ENCODE results near the gene PDE6C.

The PDE6C gene

GRCh38 chr10:93666030-93666429 lies 53.7 kb downstream of the PDE6C start:
- Histone ChIP-seq H3K27me3 (replicated peaks) (no peaks in the 10 kb centered on the region), H3K27ac (no peak overlapping the region), H3K4me3 (ENCODE audit: low read depth, low read length) (no peak overlapping the region), H3K36me3 (replicated peaks) (peaks cover 20% of the 10 kb centered on the region)
- in situ Hi-C loops (cut with HindIII; ENCODE audit: low pct_ligation_motif_present, low sequenced_read_pairs): no loop called here
- no peak for TF ChIP-seq CTCF (IDR thresholded peaks at IDR 0.05; ENCODE audit: low read depth, low read length, missing control alignments)
- no peak for DNase-seq

GRCh38 chr10:93667795-93668194 lies 55.5 kb downstream of the PDE6C start:
- Histone ChIP-seq H3K4me3 (ENCODE audit: low read depth, low read length) (no peak overlapping the region), H3K27ac (no peak overlapping the region), H3K36me3 (replicated peaks) (peaks cover 20% of the 10 kb centered on the region), H3K27me3 (replicated peaks) (no peaks in the 10 kb centered on the region)
- DNase-seq: no peak
- TF ChIP-seq CTCF (IDR thresholded peaks at IDR 0.05; ENCODE audit: low read depth, low read length, missing control alignments): no peak
- in situ Hi-C loops (cut with HindIII; ENCODE audit: low pct_ligation_motif_present, low sequenced_read_pairs): no loop called here

GRCh38 chr10:93670372-93670771 lies 58.0 kb downstream of the PDE6C start:
- Histone ChIP-seq H3K27me3 (replicated peaks) (no peaks in the 10 kb centered on the region), H3K4me3 (ENCODE audit: low read depth, low read length) (no peak overlapping the region)
- no peak for DNase-seq

GRCh38 chr10:93671042-93671441 lies 58.7 kb downstream of the PDE6C start:
- in situ Hi-C loops (cut with HindIII; ENCODE audit: low pct_ligation_motif_present, low sequenced_read_pairs): no loop called here
- H3K4me3 ChIP-seq (ENCODE audit: low read depth, low read length): no peak overlapping the region
- no peaks in the 10 kb centered on the region for H3K27me3 ChIP-seq (replicated peaks)
- DNase-seq: no peak
- no peak for TF ChIP-seq CTCF (IDR thresholded peaks at IDR 0.05; ENCODE audit: low read depth, low read length, missing control alignments)
- H3K36me3 ChIP-seq (replicated peaks): peaks cover 24% of the 10 kb centered on the region
- no peak overlapping the region for H3K27ac ChIP-seq

More at GRCh38 chr10:93670372-93670771, 58.0 kb downstream of the PDE6C start:
- TF ChIP-seq CTCF (IDR thresholded peaks at IDR 0.05; ENCODE audit: low read depth, low read length, missing control alignments): no peak
- H3K36me3 ChIP-seq (replicated peaks): peaks cover 24% of the 10 kb centered on the region
- in situ Hi-C loops (cut with HindIII; ENCODE audit: low pct_ligation_motif_present, low sequenced_read_pairs): no loop called here
- H3K27ac ChIP-seq: no peak overlapping the region

- TF ChIP-seq CTCF (IDR thresholded peaks at IDR 0.05; ENCODE audit: low read depth, low read length, missing control alignments): no peak
- H3K27ac ChIP-seq: no peak overlapping the region
- peaks cover 20% of the 10 kb centered on the region for H3K36me3 ChIP-seq (replicated peaks)
- H3K4me3 ChIP-seq (ENCODE audit: low read depth, low read length): no peak overlapping the region
- H3K27me3 ChIP-seq (replicated peaks): no peaks in the 10 kb centered on the region
- in situ Hi-C loops (cut with HindIII; ENCODE audit: low pct_ligation_motif_present, low sequenced_read_pairs): no loop called here
- no peak for DNase-seq
Measured at GRCh38 chr10:93672022-93672678, 59.8 kb downstream of the PDE6C start.

- no peak overlapping the region for H3K4me3 ChIP-seq (ENCODE audit: low read depth, low read length)
- no peak for TF ChIP-seq CTCF (IDR thresholded peaks at IDR 0.05; ENCODE audit: low read depth, low read length, missing control alignments)
- no peaks in the 10 kb centered on the region for H3K27me3 ChIP-seq (replicated peaks)
- H3K27ac ChIP-seq: no peak overlapping the region
- H3K36me3 ChIP-seq (replicated peaks): peaks cover 26% of the 10 kb centered on the region
- DNase-seq: no peak
- in situ Hi-C loops (cut with HindIII; ENCODE audit: low pct_ligation_motif_present, low sequenced_read_pairs): no loop called here
Measured at GRCh38 chr10:93672890-93673289, 60.6 kb downstream of the PDE6C start.

All from brain microvascular endothelial cell (primary cell).